GM18507 (cell line): ENCODE results near the gene STIM1.

ENCODE experiments used
- DNase-seq: peaks from one replicate; pipeline ENCODE4 v3.0.0; 2011; ENCODE audit warnings: low read depth; ENCODE audit not compliant: insufficient read length; ENCODE audit errors: extremely low spot score
- FAIRE-seq: peaks from 2 replicates; lab custom pipeline; 2011; peaks lifted over from hg19 to GRCh38; lab: Jason Lieb, UNC

STIM1 gene

DNA sequence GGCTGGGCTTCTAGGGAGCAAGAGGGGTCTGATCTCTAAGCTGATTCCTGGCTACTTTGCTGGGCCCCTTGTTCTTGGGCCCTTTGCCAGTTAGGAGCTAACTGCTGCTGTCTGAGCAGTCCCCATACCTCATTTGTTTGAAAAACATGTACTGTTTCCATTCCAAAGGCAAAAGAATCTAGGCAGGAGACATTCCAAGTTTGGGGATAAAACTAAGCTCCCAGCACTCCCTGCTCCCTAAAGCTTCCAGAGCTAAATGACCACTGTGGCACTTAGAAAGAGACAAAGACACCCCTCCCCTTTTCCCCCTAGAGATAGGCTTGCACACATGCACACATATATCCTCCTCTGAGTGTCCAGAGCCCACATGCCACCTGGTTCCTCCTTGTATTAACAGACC lies 216.4 kb downstream of the STIM1 start:
- FAIRE-seq (no peak), DNase-seq (no peak)

DNA sequence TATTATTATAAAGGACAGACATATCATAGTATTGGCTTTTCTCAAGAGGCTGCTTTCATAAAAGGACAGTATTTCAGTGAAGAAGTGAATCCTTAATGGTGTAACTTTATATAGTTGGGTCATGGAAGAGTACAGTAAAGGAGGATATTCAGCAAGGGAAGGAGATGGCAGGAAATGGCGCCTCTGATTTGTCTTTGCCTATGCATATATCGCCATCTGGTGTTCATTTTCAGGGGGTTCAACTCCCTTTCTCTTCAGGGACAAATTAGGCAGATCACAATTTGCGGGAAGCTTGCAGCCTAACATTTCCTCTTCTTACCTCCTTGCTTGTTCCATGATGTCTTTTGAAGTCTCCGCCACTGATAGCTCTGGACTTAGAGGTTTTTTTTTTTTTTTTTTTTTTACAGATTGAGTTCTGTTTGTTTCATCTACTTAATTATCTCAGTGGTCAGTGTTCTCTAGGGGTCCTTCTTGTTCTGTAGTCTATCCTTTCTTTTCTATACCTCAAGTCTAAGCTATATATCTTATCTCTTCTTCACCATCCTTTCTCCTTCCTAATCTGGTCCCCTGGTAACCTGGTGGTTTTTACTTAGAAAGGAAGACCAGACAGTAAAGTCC lies 217.3 kb downstream of the STIM1 start:
- DNase-seq (peak; percentile 25), FAIRE-seq (peak; percentile 80)

DNA sequence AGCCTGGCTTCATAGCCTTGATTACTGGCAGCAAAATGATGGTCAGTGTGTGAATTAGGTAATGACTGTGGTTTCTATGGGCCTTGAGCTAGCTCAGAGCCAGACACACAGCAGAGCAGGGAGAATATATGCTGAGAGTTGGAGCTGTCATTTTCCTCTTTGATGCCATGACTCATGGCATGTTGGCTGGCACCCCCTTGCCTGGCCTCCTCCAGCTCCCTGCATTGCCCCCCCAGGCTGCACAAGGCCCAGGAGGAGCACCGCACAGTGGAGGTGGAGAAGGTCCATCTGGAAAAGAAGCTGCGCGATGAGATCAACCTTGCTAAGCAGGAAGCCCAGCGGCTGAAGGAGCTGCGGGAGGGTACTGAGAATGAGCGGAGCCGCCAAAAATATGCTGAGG lies 218.8 kb downstream of the STIM1 start:
- DNase-seq (no peak), FAIRE-seq (no peak)

DNA sequence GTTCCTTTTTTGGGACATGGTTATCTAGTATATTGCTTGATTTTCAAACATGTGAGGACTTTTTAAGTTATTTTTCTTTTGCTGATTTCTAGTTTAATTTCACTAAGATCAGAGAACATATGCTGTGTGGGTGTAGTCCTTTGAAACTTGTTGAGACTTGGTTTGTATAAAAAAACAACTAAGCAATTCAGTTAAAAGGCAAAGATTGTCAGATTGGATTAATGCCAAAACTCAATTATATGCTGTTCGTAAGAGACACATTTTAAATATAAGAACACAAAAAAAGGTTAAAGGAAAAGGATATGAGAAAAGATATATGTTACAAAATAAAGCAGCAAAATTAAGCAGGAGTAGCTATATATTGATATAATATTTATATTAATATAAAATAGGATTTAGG lies 221.3 kb downstream of the STIM1 start:
- FAIRE-seq (no peak), DNase-seq (no peak)

DNA sequence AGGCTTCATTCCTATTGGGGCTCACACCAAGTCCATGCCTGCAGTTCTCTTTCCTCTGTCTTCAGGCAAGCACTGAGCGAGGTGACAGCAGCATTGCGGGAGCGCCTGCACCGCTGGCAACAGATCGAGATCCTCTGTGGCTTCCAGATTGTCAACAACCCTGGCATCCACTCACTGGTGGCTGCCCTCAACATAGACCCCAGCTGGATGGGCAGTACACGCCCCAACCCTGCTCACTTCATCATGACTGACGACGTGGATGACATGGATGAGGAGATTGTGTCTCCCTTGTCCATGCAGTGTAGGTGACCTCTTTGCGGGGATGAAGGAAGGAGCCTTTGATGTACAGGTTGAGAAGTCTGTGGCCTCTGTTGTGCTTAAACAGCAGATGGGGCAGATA lies 227.7 kb downstream of the STIM1 start:
- DNase-seq (no peak), FAIRE-seq (no peak)

DNA sequence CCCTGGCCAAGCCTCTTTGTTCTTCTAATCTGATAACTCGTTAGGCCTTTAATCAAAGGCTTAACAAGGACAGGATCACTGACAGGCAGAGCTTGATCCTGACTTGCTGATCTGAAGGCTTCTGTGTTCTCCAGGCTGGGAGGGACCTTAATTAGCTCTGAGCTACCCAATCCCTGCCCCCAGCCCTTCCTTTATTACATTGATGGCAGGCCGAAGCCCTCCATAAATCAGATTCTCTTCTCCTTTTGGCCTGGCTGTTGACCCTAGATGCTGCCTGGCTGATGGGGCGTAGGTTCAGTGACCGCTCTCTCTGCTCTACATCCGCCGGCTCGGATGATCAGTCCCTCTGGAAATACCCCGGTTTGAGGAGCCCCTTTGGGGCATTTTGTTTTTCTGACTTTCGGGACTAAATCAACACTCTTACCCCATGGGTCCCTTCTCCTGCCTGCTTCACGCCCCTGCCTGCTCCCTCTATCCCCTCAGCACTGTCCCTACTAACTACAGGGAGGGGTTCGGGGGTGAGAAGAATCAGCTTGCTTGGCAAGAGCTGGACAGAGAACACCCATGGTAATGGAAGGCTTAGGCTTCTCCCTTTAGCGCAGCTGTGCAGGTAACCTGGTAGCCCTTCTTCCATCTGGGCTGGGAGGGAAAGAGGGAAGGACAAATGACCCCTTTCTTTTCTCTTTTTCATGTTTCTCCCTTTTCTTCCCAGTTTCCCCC lies 229.1 kb downstream of the STIM1 start:
- FAIRE-seq (no peak), DNase-seq (no peak)

DNA sequence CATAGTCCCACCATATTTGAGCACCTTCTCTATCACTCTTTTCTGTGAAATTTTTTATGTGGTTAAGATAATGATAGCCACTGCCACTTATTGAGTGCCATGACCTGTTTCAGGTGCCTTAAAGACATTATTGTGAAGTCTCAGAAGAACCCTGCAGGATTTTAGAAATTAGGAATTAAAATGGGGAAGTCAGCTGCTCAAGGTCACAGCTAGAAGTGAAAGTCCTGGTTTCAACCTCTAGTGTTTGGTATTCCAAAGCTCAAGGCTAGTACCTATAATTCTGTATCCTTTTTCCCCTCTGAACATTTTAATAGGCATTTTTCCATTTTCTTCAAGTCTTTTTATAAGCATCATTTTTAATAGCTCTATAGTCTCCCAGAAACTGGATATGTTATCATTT lies 230.1 kb downstream of the STIM1 start:
- peak; percentile 26 for FAIRE-seq
- DNase-seq = no peak

DNA sequence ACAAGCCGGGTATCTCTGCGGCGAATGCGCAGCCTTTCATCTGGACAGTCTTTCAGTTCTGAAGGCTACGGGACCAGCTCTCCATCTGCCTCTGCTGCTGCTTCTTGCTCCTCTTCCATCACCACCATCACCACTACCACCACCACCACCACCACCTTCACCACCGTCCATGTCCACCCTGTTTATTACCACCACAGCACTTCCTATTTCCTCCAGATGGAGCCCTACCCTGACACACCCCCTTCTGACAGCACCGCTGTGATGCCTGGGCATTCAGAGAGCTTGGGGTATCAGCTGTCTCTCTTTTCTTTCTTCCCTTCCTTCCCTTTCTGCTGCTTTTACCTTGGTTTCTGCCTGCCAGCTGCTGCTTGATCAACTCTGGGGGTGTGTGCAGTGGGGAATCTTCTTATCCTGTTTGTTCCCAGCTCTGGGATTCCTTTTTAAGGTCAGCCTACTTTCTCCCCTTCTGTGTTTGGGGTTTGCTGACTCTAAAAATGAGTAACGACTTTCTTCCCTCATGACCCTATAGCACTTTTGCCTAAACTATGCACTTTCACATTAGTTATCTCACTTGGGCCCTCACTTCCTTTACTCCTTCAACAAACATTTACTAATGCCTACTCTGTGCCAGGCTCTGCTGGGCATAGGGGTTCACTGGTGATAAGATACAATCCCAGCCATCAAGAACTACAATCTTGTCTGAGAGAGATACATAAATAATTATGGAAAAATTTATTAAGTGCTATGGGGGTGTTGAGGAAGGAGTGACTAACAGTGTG lies 231.3 kb downstream of the STIM1 start:
- no peak for DNase-seq
- FAIRE-seq = no peak

DNA sequence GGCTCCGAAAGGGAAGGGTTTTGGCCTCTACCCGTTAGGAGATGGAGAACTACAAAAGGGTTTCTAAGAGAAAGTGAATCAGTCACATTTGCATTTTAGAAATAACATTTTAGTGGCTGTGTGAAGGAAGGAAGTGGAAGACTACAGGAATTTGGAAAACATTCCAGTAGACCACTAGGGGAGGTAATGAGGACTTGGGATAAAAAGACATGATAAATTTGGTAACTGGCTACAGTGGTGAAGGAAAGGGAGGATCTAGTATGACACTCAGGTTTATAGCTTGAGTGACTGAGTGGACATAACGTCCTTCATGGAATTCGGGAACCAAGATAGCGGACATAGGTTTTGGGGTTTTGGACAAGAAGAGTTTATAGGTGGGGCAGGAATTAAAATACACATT lies 232.1 kb downstream of the STIM1 start:
- no peak for DNase-seq
- no peak for FAIRE-seq

DNA sequence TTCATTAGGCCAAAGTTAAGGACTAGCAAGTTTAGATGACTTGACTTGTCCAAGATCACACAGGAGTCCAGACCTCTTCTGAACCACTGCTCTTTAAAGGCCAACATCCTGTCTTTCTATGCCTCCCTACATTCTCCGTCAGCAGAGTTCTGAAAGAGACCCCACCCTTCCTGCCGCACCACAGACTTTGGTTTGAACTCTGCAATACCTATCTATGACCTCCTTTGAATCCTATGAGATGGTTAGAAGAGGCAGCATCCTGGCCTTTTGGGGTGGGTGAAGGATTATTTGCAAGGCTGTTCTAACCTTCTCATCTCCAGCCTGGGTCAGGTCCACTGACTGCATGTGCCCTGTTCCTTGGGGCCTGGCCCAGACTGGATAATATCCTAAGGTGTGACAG lies 234.8 kb downstream of the STIM1 start:
- DNase-seq (no peak), FAIRE-seq (no peak)

DNA sequence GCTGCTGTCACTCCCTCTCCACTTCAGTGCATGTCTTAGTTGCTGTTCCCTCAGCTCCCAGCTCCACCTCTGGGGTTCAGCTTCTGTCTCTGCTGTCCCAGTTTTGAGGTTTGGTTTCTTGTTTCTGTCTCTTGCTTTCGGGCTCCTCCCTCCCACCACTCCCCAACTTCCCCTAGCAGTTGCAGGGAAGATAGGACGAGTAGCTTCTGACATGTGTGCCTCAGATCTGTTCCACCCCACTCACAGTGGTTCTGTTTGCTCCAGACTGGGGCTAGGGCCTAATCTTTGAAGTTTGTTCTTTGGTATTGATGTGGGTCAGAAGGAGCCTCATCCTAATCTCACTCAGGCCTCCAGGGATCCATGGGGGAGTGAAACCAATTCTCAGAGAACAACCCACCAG lies 236.6 kb downstream of the STIM1 start:
- FAIRE-seq = no peak

DNA sequence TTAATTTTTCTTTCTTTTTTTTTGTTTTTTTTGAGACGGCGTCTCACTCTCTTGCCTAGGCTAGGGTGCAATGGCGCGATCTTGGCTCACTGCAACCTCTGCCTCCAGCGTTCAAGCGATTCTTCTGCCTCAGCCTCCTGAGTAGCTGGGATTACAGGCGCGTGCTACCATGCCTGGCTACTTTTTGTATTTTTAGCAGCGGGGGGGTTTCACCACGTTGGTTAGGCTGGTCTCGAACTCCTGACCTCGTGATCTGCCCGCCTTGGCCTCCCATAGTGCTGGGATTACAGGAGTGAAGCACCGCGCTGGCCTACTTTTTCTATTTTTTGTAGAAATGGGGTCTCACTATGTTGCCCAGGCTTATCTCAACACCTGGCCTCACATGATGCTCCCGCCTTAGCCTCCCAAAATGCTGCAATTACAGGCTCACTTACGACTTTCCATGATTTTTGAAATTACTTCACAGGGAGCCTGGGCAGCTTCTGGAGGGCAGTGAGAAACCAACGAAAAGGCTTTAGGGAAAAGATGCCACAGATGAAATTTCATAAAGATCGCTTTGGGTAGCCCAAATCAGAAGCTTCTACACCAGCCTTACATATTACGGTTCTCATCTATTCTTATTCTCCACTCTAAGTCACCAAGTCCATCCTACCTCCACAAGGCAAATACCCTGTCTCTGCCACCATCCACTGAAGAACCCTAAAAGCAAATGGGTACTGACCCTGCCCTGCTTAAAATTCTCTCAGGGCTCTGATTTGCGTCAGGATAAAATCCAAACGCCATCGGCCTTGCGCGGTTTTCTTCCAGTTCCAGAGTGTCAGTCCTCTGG lies 238.3 kb downstream of the STIM1 start:
- DNase-seq (no peak), FAIRE-seq (no peak)

More for the DNA sequence above, 236.6 kb downstream of the STIM1 start:
- DNase-seq = no peak

DNA sequence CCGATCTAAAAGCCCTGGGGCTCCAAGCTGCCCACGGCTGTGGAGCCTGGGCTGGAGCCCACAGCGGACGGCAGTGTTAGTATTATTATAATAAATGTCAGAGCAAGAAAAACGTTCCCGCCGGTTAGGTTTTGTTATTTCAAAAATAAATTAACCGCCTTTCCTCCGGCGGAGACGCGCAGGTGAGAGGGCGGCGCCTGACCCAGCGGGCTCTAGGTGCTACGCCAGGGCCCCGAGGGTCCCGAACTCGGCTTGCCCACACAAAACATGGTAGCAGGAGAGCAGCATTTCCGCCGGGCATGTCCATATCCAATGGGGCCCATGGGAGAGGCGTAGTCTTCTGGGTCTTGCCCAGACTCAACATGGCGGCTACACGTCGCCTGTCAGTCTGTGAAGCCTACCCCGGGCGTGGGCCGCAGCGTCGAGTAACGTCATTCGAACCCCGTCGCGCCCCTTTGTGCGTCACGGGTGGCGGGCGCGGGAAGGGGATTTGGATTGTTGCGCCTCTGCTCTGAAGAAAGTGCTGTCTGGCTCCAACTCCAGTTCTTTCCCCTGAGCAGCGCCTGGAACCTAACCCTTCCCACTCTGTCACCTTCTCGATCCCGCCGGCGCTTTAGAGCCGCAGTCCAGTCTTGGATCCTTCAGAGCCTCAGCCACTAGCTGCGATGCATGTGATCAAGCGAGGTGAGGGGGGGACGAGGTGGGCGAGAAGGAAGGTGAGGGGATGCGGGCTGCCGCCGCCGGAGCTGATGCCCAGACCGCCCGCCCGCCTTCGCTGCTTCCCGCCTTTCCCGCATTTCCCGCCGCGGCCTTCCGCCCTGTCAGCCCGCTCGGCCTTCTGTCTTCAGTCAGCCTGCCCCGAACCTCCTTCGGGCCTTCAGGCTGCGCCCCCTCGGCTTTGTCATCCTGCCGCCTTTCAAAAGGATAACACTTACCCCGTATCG lies 239.2 kb downstream of the STIM1 start, which contains the start of gene RRM1:
RRM1 (plus strand) TSS at position 452 of the 944 bp plus-strand sequence; CDS start at position 666, 214 bp downstream.
- FAIRE-seq (peak; percentile 93), DNase-seq (peak; percentile 87)

DNA sequence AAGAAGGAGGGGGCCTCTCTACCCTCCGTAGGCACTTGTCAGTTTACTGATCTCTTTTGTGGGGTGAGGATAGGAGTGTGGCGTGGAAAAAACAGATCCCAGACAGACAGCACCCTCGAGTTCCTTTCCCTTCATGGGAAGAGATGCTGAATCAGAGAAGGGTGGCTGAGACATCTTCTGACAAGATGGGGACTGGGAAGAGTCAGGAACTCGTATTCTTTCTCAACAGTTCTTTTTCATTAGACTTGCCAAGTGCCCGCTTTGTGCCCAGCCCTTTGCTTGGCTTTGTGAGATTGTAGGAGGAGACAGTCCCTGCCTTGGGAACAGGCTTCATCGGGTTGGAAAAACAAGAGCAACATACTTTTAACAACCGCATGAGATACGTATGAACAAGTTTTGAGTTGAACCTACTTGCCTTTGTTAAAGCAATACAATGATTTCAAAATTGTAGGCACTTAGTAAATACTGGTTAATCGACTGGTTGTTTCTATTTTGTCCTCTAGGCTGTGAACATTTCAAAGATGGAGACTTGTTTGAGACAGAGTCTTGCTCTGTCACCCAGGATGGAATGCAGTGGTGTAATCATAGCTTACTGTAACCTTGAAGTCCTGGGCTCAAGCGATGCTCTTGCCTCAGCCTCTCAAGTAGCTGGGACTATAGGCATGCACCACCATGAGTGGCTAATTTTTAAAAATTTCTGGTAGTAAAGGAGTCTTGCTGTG lies 240.2 kb downstream of the STIM1 start:
- no peak for DNase-seq
- FAIRE-seq = no peak

DNA sequence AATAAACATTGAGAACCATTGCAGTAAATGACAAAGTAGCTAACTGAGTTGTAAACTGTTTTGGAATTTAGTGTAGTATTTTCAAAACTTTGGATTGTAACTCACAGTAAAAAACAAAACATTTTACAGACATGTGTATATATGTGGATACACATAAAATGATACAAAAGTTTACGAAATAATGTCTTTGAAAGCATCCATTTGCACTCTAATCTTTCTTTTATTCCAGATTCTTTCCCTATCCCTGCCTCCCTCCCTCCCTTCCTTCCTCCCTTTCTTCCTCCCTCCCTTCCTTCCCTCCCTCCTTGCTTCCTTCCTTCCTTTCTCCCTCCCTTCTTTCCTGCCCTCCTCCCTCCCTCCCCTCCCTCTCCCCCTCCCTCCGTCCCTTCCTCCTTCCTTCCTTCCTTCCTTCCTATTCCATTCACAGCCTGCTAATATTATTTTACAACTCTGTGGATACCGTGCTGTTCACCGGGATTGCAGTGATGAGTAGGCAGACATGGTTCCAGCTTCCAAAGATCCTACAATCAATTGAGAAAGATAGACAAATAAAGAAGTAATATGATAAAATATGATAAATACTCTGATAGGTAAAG lies 242.7 kb downstream of the STIM1 start:
- no peak for FAIRE-seq

DNA sequence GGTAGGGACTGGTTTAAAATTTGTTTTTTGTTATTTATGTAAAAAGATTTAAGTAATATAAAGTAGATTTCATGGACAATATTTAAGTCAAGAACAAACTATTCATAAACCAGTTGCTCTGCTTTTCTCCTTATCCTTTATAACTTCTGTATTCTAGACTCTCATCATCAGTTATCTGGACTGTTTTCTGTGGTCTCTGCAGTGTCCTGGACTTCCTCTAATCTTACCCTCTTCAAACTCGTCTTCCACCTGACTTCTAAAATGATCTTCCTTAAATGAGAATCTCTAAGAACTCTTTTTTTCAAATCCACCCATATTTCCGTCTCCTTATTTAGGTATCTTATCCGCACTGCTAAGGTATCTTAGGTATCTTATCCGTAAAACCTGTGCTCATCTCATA lies 247.2 kb downstream of the STIM1 start:
- DNase-seq (no peak), FAIRE-seq (no peak)

More for the DNA sequence above, 242.7 kb downstream of the STIM1 start:
- DNase-seq = no peak

DNA sequence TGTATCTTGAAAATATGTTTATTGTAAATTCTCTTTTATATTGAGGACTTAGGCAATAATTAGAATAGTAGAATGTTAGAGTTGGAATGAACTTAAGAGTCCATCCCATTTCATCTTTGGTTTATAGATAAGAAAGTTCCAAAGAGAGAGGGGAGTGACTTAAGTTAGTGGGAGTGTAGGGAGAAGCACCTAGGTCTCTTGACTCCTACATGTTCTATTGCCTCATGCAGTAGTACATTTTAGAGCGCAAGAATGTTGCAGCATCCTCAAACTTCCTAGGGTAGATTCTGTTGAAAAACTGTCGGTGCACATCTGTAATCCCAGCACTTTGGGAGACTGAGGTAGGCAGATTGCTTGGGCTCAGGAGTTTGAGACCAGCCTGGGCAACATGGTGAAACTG lies 247.8 kb downstream of the STIM1 start:
- no peak for FAIRE-seq
- DNase-seq = no peak

DNA sequence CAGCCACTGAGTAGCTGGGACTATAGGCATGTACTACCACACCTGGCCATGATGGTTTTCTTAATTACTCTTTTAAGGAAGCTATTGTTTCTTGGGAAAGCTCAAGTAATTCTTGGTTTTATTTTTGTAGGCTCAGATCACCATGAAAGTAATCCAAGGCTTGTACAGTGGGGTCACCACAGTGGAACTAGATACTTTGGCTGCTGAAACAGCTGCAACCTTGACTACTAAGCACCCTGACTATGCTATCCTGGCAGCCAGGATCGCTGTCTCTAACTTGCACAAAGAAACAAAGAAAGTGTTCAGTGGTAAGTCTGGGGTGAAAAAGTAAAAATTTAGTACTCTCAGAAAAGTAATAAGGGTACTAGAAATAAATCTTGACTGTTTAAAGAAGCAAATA lies 250.5 kb downstream of the STIM1 start:
- no peak for DNase-seq
- no peak for FAIRE-seq
